MM.1S (cell line): ENCODE data around the gene MAGEB2.

Source experiments
- CTCF ChIP-seq: fragments of 300-600 bp; sonication (generic); IDR thresholded peaks from 2 replicates; pipeline ENCODE4 v1.5.1; 2016; ENCODE audit warnings: antibody characterized with exemption, low read length, mixed read lengths
- EZH2 ChIP-seq: fragments of 300-600 bp; sonication (generic); optimal IDR thresholded peaks from 2 replicates; pipeline ENCODE3; 2017; ENCODE audit warnings: low read depth, mild to moderate bottlenecking, antibody characterized with exemption, low read length, mixed read lengths

- TF ChIP-seq EZH2: no peak
- TF ChIP-seq CTCF: no peak
Observed at GRCh38 chrX:30224536-30224935, 9.2 kb downstream of the MAGEB2 start.
